Fibroblast of skin of left quadriceps (primary cell): ENCODE results near the gene MIXL1.
"Not testable (repeated sequence)": the region's sequence is repeated elsewhere in the genome, so short reads cannot be mapped to it uniquely, and the experiment has no call there.

Source experiments
- DNase-seq, 2 experiments: peaks; one replicate each; pipeline ENCODE4 v3.0.0-alpha.2; 2013; ENCODE audit warnings: low read depth in 2 of 2

Gene MIXL1

GRCh38 chr1:226212545-226212944 is 10.9 kb upstream of the MIXL1 start:
- DNase-seq, result no peak

DNA sequence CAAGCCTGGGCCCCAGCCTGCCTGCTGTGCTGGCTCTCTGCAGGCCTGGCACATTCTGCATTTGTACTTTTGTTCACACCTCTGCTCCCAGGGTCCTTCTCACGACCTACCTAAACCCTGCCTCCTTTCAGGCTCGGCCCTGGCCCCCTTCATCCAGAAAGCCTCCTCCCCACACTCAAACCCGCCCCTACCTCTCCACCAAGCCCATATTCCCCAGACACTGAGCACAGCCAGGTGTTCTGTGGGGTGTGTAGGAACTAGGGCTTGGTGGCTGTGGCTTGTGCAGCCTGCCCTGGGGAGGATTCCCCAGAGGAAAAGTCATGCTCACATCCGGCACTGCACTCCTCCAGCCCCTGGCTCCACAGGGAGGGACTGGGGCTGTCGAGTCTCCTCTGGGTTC is 8.2 kb upstream of the MIXL1 start:
- no peak for DNase-seq

DNA sequence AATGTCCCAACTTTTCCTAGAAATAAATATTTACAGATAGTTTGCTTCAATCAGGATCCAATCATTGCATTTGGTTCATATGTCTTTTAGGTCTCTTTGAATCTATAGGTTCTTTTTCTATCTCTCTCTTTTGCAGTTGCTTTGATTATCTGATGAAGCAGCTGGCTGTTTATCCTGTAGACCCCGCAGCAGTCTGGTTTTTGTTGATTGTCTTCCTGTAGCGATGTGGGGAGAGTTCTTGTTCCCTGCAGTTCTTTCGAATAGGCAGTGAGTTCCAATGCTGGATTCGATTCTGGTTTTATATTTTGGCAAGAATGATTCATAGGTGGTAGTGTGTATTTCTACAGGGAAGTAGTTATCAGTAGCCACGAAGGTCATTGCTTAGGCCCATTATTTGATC is 7.4 kb upstream of the MIXL1 start:
- no peak for DNase-seq

- DNase-seq, result no peak
Measured at GRCh38 chr1:226217273-226217672, 6.2 kb upstream of the MIXL1 start.

DNA sequence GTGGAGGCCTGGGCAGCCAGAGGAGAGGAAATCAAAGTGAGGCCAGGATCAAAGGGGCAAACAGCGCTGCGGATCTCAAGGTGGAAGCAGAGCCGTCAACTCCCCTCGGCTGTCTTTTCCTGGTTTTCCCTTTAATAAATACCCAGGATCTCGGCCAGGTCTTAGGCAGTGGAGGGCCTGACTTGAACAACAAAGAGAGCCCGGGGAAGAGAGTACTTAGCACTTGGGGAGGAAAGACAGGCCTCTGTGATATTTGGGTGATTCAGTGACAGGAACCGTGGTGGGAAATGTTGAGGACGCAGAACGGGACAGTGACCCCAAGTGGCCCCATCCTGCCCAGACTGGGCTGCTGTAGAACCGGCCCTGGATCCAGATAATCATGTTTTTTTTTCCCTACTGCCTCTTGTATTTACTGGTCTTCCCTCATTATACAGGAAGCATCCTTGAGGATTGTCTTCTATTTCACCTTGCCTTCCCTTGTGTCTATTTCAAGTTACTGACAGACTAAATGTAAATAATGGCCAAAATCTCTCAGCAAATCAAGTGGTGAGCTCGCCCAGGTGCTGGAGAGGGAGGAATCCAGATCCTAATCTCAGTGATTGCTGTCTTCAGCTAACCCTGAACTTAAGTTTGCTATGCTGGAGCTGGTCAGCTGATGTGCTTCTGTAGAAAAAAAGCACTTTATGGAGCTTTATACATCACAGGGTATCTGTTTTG is 2.8 kb upstream of the MIXL1 start:
- no peak for DNase-seq

DNA sequence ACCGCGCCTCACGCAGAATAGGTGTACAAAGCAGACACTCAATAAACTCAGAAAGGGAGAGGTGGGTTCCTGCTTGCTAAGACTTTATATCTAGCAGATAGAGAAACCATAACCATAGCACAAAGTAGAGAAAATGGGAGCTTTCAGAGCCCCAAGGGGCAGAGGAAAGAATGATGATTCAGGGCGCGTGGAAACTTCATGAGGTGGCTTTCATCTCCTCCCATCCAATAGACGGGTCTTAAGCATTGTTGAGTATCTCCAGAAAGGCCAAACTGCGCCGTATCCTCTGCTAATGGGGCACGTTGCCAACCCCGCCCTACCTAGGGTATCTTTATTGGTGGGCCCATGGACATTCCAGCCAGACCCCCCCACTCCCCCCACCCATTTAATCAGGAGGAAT is 778 bp upstream of the MIXL1 start:
- DNase-seq, result no peak

GRCh38 chr1:226223786-226224244 is 351 bp downstream of the MIXL1 start:
- DNase-seq, result no peak

GRCh38 chr1:226226601-226227000 is 3.1 kb downstream of the MIXL1 start:
- no peak for DNase-seq

DNA sequence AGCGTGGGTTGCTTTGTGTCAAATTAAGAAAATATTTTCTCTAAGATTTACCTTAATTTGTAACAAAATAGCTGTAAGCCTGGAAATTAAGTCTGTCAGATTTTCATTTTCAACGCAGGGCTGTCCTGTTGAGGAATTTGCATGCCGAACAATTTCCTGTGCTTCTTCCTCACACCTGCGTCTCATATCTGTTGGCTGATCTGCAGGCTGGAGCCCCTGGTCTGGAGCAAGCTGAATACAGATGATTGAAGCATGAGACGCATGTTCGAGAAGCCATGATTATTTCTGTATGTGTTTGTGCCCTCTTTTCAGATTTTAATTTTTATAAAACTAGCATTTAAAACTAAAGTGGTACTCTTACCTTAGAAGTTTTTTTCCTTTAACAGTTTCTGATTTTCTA is 9.8 kb downstream of the MIXL1 start:
- no peak for DNase-seq

DNA sequence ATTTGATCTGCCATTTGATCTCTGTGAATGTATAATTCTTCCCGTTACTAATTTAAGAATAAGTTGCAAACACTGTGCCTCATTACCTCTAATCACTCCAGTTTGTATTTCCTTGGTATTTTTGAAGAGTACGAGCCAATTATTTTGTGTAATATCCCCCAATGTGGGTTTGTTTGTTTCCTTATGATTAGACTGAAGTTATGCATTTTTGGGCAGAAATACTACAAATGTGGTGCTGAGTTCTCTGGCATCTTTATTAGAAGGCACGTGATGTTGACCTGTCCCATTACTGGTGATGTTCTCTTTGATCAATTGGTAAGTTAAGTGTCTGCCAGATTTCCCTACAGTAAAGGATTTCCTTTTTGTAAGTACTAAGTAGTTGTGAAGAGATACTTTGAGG is 10.3 kb downstream of the MIXL1 start:
- no peak for DNase-seq

DNA sequence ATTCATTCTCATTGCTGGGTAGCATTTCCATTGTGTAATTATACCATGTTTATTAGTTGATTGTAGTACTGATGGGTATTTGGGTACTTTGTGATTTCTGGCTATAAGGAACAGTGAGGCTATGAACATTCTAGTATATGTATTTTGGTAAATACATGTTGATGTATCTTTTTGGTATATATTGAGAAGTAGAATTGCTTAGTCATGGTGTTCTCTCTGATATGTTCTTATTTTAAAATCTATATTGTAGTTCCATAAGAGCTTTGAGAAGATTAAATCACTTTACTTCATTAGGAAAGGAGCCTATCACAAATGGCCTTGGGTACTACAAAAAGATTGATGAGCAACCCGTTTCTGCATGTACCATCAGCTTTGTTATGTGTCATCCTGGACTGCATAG is 13.4 kb downstream of the MIXL1 start:
- DNase-seq, result no peak

GRCh38 chr1:226239421-226239820 is 16.0 kb downstream of the MIXL1 start:
- no peak for DNase-seq

DNA sequence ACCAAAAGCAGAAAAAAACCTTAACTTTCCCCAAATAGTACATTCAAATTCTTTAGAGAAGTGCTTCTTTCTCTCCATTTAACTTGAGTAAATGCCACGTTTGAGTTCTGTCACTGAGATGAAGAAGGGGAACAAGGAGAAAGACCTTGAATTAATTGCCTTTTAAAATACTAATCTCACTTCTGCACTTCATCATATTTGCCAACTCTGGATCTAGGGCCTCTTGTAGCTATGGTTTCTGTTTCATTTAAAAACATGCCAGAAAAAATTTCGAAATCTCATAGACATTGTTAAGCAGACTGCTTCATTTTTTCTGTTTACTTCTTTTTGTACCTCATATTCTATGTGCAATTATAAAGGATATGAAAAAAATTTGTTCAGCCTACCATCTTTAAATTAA is 24.6 kb downstream of the MIXL1 start:
- no peak for DNase-seq

- DNase-seq, result no peak
Measured at GRCh38 chr1:226248796-226249195, 25.3 kb downstream of the MIXL1 start.

- no peak for DNase-seq
Measured at GRCh38 chr1:226250511-226250910, 27.0 kb downstream of the MIXL1 start.

DNA sequence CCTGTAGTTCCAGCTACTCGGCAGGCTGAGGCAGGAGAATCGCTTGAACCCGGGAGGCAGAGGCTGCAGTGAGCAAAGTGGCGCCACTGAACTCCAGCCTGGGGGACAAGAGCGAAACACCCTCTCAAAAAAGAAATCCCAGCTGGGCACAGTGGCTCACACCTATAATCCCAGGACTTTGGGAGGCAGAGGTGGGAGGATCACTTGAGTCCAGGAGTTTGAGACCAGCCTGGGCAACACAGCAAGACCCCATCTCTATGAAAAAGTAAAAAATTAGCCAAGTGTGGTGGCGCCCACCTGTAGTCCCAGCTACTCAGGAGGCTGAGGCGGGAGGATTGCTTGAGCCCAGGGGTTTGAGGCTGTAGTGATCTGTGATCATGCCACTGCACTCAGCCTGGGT is 29.4 kb downstream of the MIXL1 start:
- DNase-seq, result not testable (repeated sequence)

- DNase-seq, result no peak
Measured at GRCh38 chr1:226253933-226254332, 30.5 kb downstream of the MIXL1 start.

DNA sequence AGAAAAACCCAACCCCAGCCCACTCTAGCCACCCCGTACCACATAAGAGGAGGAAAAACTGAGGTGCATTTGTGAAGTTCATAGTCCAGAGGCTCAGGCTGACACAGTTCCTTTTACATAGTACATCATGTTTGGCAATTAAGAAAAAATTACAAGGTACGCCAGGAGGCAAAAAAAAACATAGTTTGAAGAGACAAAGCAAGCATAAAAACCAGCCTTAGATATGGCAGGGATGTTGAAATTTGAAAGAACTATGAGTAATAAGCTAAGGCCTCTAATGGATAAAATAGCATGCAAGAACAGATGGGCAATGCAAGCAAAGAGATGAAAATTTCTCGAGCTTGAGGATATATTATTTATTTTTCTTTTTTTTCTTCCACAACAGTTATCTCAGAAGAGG is 31.9 kb downstream of the MIXL1 start:
- DNase-seq, result no peak

DNA sequence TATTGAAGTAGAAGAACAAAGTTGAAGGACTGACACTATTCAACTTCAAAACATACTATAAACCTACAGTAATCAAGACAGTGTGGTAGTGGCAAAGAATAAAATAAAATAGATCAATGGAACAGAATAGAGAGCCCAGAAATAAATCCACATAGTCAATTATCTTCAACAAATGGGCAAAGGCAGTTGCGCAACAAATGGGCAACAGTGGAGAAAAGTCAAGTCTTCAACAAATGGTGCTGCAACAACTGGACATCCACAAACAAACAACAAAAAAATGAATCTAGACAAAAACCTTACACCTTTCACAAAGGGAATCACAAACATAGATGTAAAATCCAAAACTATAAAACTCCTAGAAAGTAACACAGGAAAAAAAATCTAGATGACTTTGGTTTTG is 38.4 kb downstream of the MIXL1 start:
- DNase-seq, result no peak

GRCh38 chr1:226268421-226269124 is 45.1 kb downstream of the MIXL1 start:
- DNase-seq, result no peak

DNA sequence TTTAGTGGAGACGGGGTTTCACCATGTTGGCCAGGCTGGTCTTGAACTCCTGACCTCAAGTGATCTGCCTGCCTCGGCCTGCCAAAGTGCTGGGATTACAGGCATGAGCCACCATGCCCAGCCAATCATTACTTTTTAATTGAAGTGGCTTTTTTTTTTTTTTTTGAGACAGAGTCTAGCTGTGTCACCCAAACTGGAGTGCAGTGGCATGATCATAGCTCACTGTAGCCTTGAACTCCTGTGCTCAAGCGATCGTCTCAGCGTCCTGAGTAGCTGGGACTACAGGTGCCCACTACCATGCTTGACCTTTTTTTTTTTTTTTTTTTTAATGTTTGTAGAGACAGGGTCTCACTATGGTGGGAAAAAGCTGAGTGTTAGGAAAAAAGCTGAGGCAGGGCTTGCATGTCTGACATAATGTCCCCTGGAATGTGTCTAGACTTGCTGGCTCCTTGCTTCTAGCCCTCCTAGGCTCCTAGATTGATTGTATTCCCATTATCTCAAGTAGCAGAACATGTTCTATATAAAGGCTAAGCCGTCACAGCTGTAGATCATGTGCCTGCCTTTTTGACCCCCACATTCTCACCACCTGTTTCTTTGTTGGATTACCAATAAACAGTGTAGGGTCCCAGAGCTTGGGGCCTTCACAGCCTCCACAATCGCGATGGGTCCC is 48.9 kb downstream of the MIXL1 start:
- DNase-seq, result not testable (repeated sequence)

GRCh38 chr1:226274138-226274537 is 50.7 kb downstream of the MIXL1 start:
- no peak for DNase-seq

DNA sequence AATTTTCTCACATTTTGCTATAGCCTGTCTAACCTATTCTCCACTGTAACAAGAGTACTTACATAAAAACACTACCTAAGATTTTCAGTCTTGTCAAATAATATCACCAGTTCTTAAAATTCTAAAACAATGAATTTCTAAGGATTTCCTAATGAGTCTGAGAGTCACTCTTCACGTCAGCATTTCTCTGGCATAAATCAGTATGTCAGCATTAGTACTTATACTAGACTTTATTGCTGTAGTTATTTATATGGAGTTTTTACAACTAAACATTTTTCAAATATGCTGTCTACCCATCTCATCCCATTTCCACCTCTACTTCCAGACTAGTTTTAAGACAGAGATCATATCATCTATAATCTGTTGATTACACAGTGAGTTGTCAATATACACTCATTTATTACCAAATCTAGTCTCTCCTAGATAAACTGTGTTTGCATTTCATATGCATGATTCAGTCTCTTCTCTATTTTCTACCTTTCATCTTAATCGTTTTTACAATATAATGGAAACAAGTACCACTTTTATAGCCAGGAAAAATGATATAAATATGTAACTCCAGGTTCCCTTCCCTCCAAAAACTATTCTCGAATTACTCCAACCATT is 52.7 kb downstream of the MIXL1 start:
- DNase-seq, result no peak
